OCI-LY7 (cell line): ENCODE results near the gene TRAF3IP1. TPM values are rescaled to one million over a fixed set of nuclear protein-coding genes. Genes with fewer than 3 reads are reported as not detected.

Experiments
- BruUV-seq: library from RNA; stranded (reverse); fragments of 400-500 nt; replicated peaks from 2 replicates; lab custom pipeline; 2021; lab: Mats Ljungman, UMichigan
- CTCF ChIA-PET: fragments of 300-600 bp; sonication (Branson Sonifier 250); formaldehyde crosslinking; loops from one replicate; lab custom pipeline; 2022; ENCODE audit warnings: antibody characterized with exemption; ENCODE audit not compliant: unreplicated experiment; lab: Charles Lee
- POLR2A ChIA-PET: fragments of 300-600 bp; sonication (Branson Sonifier 250); formaldehyde crosslinking; loops from one replicate; lab custom pipeline; 2022; ENCODE audit warnings: antibody characterized with exemption; lab: Charles Lee
- DNase-seq: peaks from one replicate; pipeline ENCODE4 v3.0.0-alpha.2; 2015; ENCODE audit warnings: low spot score
- H2AFZ ChIP-seq: fragments of 200-600 bp; sonication (generic), shearing (Covaris generic); 2 replicates; pipeline ENCODE4 v1.6.1; 2014; ENCODE audit warnings: mild to moderate bottlenecking, antibody characterized with exemption, low read length, moderate library complexity
- H3K27ac ChIP-seq: fragments of 200-600 bp; sonication (generic); 2 replicates; pipeline ENCODE4 v1.5.1; 2014; ENCODE audit warnings: mixed run types, low read depth, mild to moderate bottlenecking, moderate library complexity, low read length, inconsistent platforms; ENCODE audit not compliant: poor library complexity, severe bottlenecking
- H3K36me3 ChIP-seq: fragments of 200-600 bp; sonication (generic); 2 replicates; pipeline ENCODE4 v1.6.1; 2014; ENCODE audit warnings: mild to moderate bottlenecking, antibody characterized with exemption, low read length, moderate library complexity, mixed read lengths; ENCODE audit not compliant: insufficient read depth
- H3K4me1 ChIP-seq: fragments of 200-600 bp; sonication (generic); 2 replicates; pipeline ENCODE4 v1.5.1; 2014; ENCODE audit warnings: mild to moderate bottlenecking, low read length; ENCODE audit not compliant: insufficient read depth, poor library complexity, severe bottlenecking
- H3K4me2 ChIP-seq: fragments of 200-600 bp; sonication (generic); 2 replicates; pipeline ENCODE4 v1.6.1; 2014; ENCODE audit warnings: mild to moderate bottlenecking, low read length
- H3K4me3 ChIP-seq: fragments of 200-600 bp; sonication (generic); 2 replicates; pipeline ENCODE4 v1.5.1; 2014; ENCODE audit warnings: mild to moderate bottlenecking, low read depth, low read length; ENCODE audit not compliant: poor library complexity, severe bottlenecking
- H3K79me2 ChIP-seq: fragments of 200-600 bp; sonication (generic); 2 replicates; pipeline ENCODE4 v1.6.1; 2016; ENCODE audit warnings: low read depth, mild to moderate bottlenecking, low read length, moderate library complexity, mixed read lengths; ENCODE audit not compliant: insufficient read depth
- H3K9me2 ChIP-seq: fragments of 200-600 bp; sonication (generic); 2 replicates; pipeline ENCODE4 v1.6.1; 2016; ENCODE audit warnings: mild to moderate bottlenecking, low read length, mixed read lengths; ENCODE audit not compliant: insufficient read depth
- H3K9me3 ChIP-seq: fragments of 200-600 bp; sonication (generic); 2 replicates; pipeline ENCODE4 v1.6.1; 2014; ENCODE audit warnings: mild to moderate bottlenecking, mixed run types, low read length, mixed read lengths
- H4K20me1 ChIP-seq: fragments of 200-600 bp; sonication (generic); 2 replicates; pipeline ENCODE4 v1.6.1; 2014; ENCODE audit warnings: mild to moderate bottlenecking, antibody characterized with exemption, low read length, moderate library complexity, mixed read lengths; ENCODE audit not compliant: insufficient read depth
- CTCF ChIP-seq: fragments of 200-600 bp; sonication (generic); conservative IDR thresholded peaks from 2 replicates; pipeline ENCODE4 v1.5.1; 2014; ENCODE audit warnings: mild to moderate bottlenecking, antibody characterized with exemption, low read length, moderate library complexity, mixed read lengths
- EZH2phosphoT487 ChIP-seq: fragments of 200-600 bp; sonication (generic); IDR thresholded peaks from 2 replicates; pipeline ENCODE4 v1.6.1; 2018; ENCODE audit warnings: low read depth, borderline replicate concordance, mild to moderate bottlenecking, mixed run types, antibody characterized with exemption, low read length, moderate library complexity, mixed read lengths
- intact Hi-C: fragments of 100-400 bp; cut with micrococcal nuclease; formaldehyde crosslinking; loops from one replicate; pipeline ENCODE4 v1.10.0; 2022; ENCODE audit not compliant: unreplicated experiment
- total RNA-seq, 2 experiments: library from RNA; depleted of rRNA in 1 of 2; stranded (reverse); fragments of >200 nt in 1 of 2; shearing (Covaris generic) in 1 of 2; gene quantifications; 2 replicates each; pipeline ENCODE4 v1.2.3, GENCODE V29; 2014 to 2022

TRAF3IP1 gene
- total RNA-seq, 2 experiments from 2014 or later = 8.2 to 13.8 TPM

- TF ChIP-seq EZH2phosphoT487 (no peak), CTCF (no peak)
- Histone ChIP-seq H3K4me2 (no peak overlapping the region), H3K4me3 (no peak overlapping the region), H3K27ac (no peak overlapping the region), H4K20me1 (no peaks in the 10 kb centered on the region), H2AFZ (no peak overlapping the region), H3K9me2 (no peaks in the 10 kb centered on the region), H3K36me3 (no peaks in the 10 kb centered on the region), H3K79me2 (no peaks in the 10 kb centered on the region), H3K4me1 (peaks cover 11% of the 10 kb centered on the region), H3K9me3 (no peaks in the 10 kb centered on the region)
- no peak for DNase-seq
- intact Hi-C loops = no loop called here
- BruUV-seq = no TSS peak
- ChIA-PET POLR2A (no interaction called here), CTCF (interaction anchor here (1.4 kb wide), 1 partner anchor 10 kb away, joined by 3 read pairs; no protein-coding TSS in a partner anchor)
Observed at GRCh38 chr2:238294393-238295143, 25.8 kb upstream of the TRAF3IP1 start.

GRCh38 chr2:238295144-238296112 is 24.9 kb upstream of the TRAF3IP1 start:
- H3K36me3 ChIP-seq = no peaks in the 10 kb centered on the region
- TF ChIP-seq CTCF = no peak
- TF ChIP-seq EZH2phosphoT487 = no peak
- H3K4me3 ChIP-seq = no peak overlapping the region
- H3K4me2 ChIP-seq = no peak overlapping the region
- CTCF ChIA-PET = interaction anchor here (1.4 kb wide), 1 partner anchor 9 kb away, joined by 3 read pairs; no protein-coding TSS in a partner anchor
- BruUV-seq = no TSS peak
- H3K4me1 ChIP-seq = peaks cover 2% of the 10 kb centered on the region
- no peaks in the 10 kb centered on the region for H3K79me2 ChIP-seq
- H3K9me2 ChIP-seq = no peaks in the 10 kb centered on the region
- intact Hi-C loops = no loop called here
- H4K20me1 ChIP-seq = no peaks in the 10 kb centered on the region
- POLR2A ChIA-PET = no interaction called here
- no peak overlapping the region for H3K27ac ChIP-seq
- no peak overlapping the region for H2AFZ ChIP-seq
- no peaks in the 10 kb centered on the region for H3K9me3 ChIP-seq
- DNase-seq = no peak
